PFSK-1 (cell line): ENCODE measurements around the gene CDHR5.

ENCODE experiments used
- FOXP2 ChIP-seq: optimal IDR thresholded peaks from 2 replicates; pipeline ENCODE3; 2011; ENCODE audit warnings: borderline replicate concordance, control low read depth, inconsistent platforms; ENCODE audit not compliant: insufficient read depth; ENCODE audit errors: extremely low read length, extremely low read depth
- POLR2AphosphoS5 ChIP-seq: IDR thresholded peaks from 2 replicates; pipeline ENCODE4 v1.6.1; 2012; ENCODE audit warnings: low read depth, mild to moderate bottlenecking, control low read depth, low read length, moderate library complexity
- SIN3A ChIP-seq: IDR thresholded peaks from 2 replicates; pipeline ENCODE4 v1.6.1; 2012; ENCODE audit warnings: mild to moderate bottlenecking, low read length, moderate library complexity, borderline replicate concordance; ENCODE audit not compliant: insufficient read depth
- TAF1 ChIP-seq: IDR thresholded peaks from 2 replicates; pipeline ENCODE4 v1.6.1; 2012; ENCODE audit warnings: low read length, control low read depth, borderline replicate concordance; ENCODE audit not compliant: insufficient read depth
- TF ChIP-seq, protein P1 (sequence below), 2 experiments: IDR thresholded peaks; 2 replicates each; pipeline versions ENCODE4 v1.6.1 to v1.8.0; 2011 to 2012; ENCODE audit warnings: low read depth in 2 of 2, low read length in 2 of 2, control low read depth in 1 of 2, inconsistent platforms in 1 of 2, mild to moderate bottlenecking in 1 of 2, moderate library complexity in 1 of 2; ENCODE audit not compliant: insufficient read depth in 1 of 2

DNA sequence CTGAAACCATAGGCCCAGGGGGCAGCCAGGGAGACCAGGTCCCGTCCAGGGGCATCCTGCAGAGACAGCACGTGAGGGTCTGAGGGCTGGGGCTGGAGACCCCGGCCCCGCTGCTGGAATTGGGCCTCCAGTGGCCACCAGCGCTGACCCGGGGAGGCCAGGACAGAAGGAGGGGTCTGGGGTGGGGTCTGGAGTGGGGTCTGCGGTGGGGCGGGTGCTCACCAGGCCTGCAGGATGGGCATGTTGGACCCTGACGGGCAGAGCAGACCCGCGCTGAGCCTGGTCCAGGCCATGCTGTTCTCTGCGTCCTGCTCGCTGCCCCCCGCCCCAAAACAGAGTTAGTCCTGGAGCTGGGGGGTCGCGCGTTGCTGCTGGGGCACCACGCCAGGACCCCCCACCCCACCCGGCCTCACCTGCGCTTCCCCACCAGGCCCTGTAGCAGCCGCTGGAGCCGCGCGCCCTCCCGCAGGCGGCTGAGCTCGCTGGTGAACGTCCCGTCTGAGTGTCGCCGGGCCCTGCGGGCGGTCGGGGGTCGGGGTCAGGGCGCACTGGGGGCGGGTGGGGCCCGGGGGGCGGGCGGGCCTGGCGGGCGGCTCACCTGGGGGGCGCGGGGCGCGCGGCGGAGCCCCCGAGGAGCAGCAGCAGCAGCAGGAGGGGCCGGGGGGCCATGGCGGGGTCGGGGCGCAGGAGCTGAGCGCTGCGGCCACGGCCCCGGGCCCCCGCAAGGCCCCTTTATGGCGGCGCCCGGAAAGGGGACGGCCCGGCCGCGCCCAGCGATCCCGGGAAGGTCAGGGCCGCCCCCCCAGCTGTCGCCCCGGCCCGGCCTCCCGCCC, 1.9 kb upstream of the CDHR5 start, which contains the start of gene SCT:
- TF ChIP-seq POLR2AphosphoS5 (no peak), TAF1 (no peak), SIN3A (no peak), FOXP2 (no peak)
- TF ChIP-seq, protein P1, sequence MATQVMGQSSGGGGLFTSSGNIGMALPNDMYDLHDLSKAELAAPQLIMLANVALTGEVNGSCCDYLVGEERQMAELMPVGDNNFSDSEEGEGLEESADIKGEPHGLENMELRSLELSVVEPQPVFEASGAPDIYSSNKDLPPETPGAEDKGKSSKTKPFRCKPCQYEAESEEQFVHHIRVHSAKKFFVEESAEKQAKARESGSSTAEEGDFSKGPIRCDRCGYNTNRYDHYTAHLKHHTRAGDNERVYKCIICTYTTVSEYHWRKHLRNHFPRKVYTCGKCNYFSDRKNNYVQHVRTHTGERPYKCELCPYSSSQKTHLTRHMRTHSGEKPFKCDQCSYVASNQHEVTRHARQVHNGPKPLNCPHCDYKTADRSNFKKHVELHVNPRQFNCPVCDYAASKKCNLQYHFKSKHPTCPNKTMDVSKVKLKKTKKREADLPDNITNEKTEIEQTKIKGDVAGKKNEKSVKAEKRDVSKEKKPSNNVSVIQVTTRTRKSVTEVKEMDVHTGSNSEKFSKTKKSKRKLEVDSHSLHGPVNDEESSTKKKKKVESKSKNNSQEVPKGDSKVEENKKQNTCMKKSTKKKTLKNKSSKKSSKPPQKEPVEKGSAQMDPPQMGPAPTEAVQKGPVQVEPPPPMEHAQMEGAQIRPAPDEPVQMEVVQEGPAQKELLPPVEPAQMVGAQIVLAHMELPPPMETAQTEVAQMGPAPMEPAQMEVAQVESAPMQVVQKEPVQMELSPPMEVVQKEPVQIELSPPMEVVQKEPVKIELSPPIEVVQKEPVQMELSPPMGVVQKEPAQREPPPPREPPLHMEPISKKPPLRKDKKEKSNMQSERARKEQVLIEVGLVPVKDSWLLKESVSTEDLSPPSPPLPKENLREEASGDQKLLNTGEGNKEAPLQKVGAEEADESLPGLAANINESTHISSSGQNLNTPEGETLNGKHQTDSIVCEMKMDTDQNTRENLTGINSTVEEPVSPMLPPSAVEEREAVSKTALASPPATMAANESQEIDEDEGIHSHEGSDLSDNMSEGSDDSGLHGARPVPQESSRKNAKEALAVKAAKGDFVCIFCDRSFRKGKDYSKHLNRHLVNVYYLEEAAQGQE (IDR thresholded peaks at IDR 0.05; ENCODE audit: insufficient read depth in 1 of 2, low read depth in 2 of 2, low read length in 2 of 2) = no peak
